WTC11 (cell line): ENCODE measurements around the gene PLXNA2.

Source experiments
- CREB1 ChIP-seq: sonication (generic); formaldehyde crosslinking; IDR thresholded peaks from 2 replicates; pipeline ENCODE4 v1.8.0; 2023; ENCODE audit warnings: mild to moderate bottlenecking, missing genetic modification reagents
- ZNF317 ChIP-seq: sonication (generic); formaldehyde crosslinking; IDR thresholded peaks from 2 replicates; pipeline ENCODE4 v1.8.1; 2023; ENCODE audit warnings: low read depth, mild to moderate bottlenecking, moderate library complexity, missing genetic modification reagents, borderline replicate concordance
- TF ChIP-seq, protein P1 (sequence below): sonication (generic); formaldehyde crosslinking; IDR thresholded peaks from 2 replicates; pipeline ENCODE4 v1.8.0; 2022; ENCODE audit warnings: mild to moderate bottlenecking, missing genetic modification reagents
- TF ChIP-seq, protein P2 (sequence below): fragments of 200-600 bp; IDR thresholded peaks from 2 replicates; pipeline ENCODE4 v1.8.0; 2022; ENCODE audit warnings: antibody characterized with exemption
- TF ChIP-seq, protein P3 (sequence below): sonication (generic); formaldehyde crosslinking; IDR thresholded peaks from 2 replicates; pipeline ENCODE4 v1.8.1; 2022; ENCODE audit warnings: low read depth, mild to moderate bottlenecking, moderate library complexity, missing genetic modification reagents, borderline replicate concordance
- TF ChIP-seq, protein P4 (sequence below): sonication (generic); formaldehyde crosslinking; IDR thresholded peaks from 2 replicates; pipeline ENCODE4 v1.8.1; 2023; ENCODE audit warnings: mild to moderate bottlenecking, missing genetic modification reagents
- TF ChIP-seq, protein P5 (sequence below): sonication (generic); formaldehyde crosslinking; IDR thresholded peaks from 2 replicates; pipeline ENCODE4 v1.8.1; 2023; ENCODE audit warnings: mild to moderate bottlenecking, missing genetic modification reagents, moderate library complexity
- TF ChIP-seq, protein P6 (sequence below): sonication (generic); formaldehyde crosslinking; IDR thresholded peaks from 2 replicates; pipeline ENCODE4 v1.8.1; 2023; ENCODE audit warnings: mild to moderate bottlenecking, moderate library complexity, missing genetic modification reagents
- TF ChIP-seq, protein P7 (sequence below): sonication (generic); formaldehyde crosslinking; IDR thresholded peaks from 2 replicates; pipeline ENCODE4 v1.8.0; 2023; ENCODE audit warnings: missing genetic modification reagents, mild to moderate bottlenecking, borderline replicate concordance

DNA sequence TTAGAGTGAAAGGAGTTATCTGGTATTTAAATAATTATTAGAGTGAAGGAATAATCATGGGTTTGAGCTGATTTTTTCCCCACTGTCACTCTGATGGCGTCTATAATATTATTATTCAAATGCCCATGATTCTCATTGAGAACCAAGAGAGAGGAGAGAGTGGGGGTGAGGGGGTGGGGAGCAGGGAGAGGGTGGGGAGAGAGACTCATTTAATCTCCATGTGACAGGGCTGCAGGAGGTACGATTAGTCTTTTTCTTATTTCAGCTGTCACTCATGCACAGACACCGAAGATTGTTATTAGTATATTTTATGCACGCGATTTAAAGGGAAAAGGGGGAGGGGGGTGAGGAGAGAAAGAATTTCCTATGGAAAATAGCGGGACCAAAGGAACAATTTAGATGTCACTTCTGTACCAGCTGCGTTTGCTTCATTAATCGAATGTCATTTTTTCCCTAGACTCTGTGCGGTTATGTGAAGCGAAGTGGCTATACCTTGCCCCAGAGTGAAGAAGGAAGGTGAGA is 19.9 kb downstream of the PLXNA2 start:
- TF ChIP-seq, protein P1, sequence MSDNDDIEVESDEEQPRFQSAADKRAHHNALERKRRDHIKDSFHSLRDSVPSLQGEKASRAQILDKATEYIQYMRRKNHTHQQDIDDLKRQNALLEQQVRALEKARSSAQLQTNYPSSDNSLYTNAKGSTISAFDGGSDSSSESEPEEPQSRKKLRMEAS, result no peak
- TF ChIP-seq, protein P2, sequence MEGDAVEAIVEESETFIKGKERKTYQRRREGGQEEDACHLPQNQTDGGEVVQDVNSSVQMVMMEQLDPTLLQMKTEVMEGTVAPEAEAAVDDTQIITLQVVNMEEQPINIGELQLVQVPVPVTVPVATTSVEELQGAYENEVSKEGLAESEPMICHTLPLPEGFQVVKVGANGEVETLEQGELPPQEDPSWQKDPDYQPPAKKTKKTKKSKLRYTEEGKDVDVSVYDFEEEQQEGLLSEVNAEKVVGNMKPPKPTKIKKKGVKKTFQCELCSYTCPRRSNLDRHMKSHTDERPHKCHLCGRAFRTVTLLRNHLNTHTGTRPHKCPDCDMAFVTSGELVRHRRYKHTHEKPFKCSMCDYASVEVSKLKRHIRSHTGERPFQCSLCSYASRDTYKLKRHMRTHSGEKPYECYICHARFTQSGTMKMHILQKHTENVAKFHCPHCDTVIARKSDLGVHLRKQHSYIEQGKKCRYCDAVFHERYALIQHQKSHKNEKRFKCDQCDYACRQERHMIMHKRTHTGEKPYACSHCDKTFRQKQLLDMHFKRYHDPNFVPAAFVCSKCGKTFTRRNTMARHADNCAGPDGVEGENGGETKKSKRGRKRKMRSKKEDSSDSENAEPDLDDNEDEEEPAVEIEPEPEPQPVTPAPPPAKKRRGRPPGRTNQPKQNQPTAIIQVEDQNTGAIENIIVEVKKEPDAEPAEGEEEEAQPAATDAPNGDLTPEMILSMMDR, result no peak
- TF ChIP-seq ZNF317, result no peak
- TF ChIP-seq, protein P3, sequence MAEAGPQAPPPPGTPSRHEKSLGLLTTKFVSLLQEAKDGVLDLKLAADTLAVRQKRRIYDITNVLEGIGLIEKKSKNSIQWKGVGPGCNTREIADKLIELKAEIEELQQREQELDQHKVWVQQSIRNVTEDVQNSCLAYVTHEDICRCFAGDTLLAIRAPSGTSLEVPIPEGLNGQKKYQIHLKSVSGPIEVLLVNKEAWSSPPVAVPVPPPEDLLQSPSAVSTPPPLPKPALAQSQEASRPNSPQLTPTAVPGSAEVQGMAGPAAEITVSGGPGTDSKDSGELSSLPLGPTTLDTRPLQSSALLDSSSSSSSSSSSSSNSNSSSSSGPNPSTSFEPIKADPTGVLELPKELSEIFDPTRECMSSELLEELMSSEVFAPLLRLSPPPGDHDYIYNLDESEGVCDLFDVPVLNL (CRISPR knock-in tag), result no peak
- TF ChIP-seq, protein P4, sequence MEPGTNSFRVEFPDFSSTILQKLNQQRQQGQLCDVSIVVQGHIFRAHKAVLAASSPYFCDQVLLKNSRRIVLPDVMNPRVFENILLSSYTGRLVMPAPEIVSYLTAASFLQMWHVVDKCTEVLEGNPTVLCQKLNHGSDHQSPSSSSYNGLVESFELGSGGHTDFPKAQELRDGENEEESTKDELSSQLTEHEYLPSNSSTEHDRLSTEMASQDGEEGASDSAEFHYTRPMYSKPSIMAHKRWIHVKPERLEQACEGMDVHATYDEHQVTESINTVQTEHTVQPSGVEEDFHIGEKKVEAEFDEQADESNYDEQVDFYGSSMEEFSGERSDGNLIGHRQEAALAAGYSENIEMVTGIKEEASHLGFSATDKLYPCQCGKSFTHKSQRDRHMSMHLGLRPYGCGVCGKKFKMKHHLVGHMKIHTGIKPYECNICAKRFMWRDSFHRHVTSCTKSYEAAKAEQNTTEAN (CRISPR knock-in tag), result no peak
- TF ChIP-seq, protein P5, sequence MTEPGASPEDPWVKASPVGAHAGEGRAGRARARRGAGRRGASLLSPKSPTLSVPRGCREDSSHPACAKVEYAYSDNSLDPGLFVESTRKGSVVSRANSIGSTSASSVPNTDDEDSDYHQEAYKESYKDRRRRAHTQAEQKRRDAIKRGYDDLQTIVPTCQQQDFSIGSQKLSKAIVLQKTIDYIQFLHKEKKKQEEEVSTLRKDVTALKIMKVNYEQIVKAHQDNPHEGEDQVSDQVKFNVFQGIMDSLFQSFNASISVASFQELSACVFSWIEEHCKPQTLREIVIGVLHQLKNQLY, result no peak
- TF ChIP-seq, protein P6, sequence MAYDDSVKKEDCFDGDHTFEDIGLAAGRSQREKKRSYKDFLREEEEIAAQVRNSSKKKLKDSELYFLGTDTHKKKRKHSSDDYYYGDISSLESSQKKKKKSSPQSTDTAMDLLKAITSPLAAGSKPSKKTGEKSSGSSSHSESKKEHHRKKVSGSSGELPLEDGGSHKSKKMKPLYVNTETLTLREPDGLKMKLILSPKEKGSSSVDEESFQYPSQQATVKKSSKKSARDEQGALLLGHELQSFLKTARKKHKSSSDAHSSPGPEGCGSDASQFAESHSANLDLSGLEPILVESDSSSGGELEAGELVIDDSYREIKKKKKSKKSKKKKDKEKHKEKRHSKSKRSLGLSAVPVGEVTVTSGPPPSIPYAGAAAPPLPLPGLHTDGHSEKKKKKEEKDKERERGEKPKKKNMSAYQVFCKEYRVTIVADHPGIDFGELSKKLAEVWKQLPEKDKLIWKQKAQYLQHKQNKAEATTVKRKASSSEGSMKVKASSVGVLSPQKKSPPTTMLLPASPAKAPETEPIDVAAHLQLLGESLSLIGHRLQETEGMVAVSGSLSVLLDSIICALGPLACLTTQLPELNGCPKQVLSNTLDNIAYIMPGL (CRISPR knock-in tag), result no peak
- TF ChIP-seq, protein P7, sequence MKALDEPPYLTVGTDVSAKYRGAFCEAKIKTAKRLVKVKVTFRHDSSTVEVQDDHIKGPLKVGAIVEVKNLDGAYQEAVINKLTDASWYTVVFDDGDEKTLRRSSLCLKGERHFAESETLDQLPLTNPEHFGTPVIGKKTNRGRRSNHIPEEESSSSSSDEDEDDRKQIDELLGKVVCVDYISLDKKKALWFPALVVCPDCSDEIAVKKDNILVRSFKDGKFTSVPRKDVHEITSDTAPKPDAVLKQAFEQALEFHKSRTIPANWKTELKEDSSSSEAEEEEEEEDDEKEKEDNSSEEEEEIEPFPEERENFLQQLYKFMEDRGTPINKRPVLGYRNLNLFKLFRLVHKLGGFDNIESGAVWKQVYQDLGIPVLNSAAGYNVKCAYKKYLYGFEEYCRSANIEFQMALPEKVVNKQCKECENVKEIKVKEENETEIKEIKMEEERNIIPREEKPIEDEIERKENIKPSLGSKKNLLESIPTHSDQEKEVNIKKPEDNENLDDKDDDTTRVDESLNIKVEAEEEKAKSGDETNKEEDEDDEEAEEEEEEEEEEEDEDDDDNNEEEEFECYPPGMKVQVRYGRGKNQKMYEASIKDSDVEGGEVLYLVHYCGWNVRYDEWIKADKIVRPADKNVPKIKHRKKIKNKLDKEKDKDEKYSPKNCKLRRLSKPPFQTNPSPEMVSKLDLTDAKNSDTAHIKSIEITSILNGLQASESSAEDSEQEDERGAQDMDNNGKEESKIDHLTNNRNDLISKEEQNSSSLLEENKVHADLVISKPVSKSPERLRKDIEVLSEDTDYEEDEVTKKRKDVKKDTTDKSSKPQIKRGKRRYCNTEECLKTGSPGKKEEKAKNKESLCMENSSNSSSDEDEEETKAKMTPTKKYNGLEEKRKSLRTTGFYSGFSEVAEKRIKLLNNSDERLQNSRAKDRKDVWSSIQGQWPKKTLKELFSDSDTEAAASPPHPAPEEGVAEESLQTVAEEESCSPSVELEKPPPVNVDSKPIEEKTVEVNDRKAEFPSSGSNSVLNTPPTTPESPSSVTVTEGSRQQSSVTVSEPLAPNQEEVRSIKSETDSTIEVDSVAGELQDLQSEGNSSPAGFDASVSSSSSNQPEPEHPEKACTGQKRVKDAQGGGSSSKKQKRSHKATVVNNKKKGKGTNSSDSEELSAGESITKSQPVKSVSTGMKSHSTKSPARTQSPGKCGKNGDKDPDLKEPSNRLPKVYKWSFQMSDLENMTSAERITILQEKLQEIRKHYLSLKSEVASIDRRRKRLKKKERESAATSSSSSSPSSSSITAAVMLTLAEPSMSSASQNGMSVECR (CRISPR knock-in tag), result no peak
- no peak for TF ChIP-seq CREB1
